ENCODE results near the gene EMID1. TPM values are rescaled to one million over a fixed set of nuclear protein-coding genes. Genes with fewer than 3 reads are reported as not detected.

EMID1 gene
- total RNA-seq, 4 donors from 2014 or later = 0.18 to 1.5 (median 0.50) TPM; not detected in 1

- Histone ChIP-seq H3K9me3 (no peaks in the 10 kb centered on the region), H3K27me3 (no peaks in the 10 kb centered on the region), H3K4me1 (peaks cover 15 to 71% (median 40%) of the 10 kb centered on the region in 3 donors), H3K4me3 (peak overlapping the region; percentile 79 to 97 (median 88)), H3K36me3 (peaks cover 9 to 48% (median 9%) of the 10 kb centered on the region in 3 donors), H3K27ac (peak overlapping the region; percentile 97 to 99 (median 99))
- intact Hi-C loops (cut with DNase I) = no loop called here
- WGBS, 2 donors = 0 to 1% methylated on average over 14 of the region's 51 CpGs
- no peak for DNase-seq
- no peak for TF ChIP-seq CTCF (IDR thresholded peaks at IDR 0.05)
- no peak for TF ChIP-seq POLR2A (IDR thresholded peaks at IDR 0.05)
Observed at GRCh38 chr22:29268511-29269229, 63.0 kb downstream of the EMID1 start.

GRCh38 chr22:29269230-29269604 is 63.5 kb downstream of the EMID1 start:
- WGBS, 2 donors = 1 to 2% methylated on average over 10 to 14 of the region's 14 CpGs
- Histone ChIP-seq H3K36me3 (peaks cover 9 to 48% (median 15%) of the 10 kb centered on the region in 3 donors), H3K27me3 (no peaks in the 10 kb centered on the region), H3K4me1 (peaks cover 15 to 76% (median 43%) of the 10 kb centered on the region in 3 donors), H3K4me3 (peak overlapping the region; percentile 79 to 97 (median 88)), H3K9me3 (no peaks in the 10 kb centered on the region), H3K27ac (peak overlapping the region; percentile 97 to 99 (median 99))
- no peak for DNase-seq
- intact Hi-C loops (cut with DNase I) = no loop called here
- TF ChIP-seq POLR2A (IDR thresholded peaks at IDR 0.05) = no peak
- no peak for TF ChIP-seq CTCF (IDR thresholded peaks at IDR 0.05)

- TF ChIP-seq POLR2A (IDR thresholded peaks at IDR 0.05) (no peak), CTCF (IDR thresholded peaks at IDR 0.05) (no peak)
- 2 to 8% methylated on average over 9 to 13 of the region's 13 CpGs for WGBS, 2 donors
- peaks cover 15 to 83% (median 43%) of the 10 kb centered on the region in 3 donors for H3K4me1 ChIP-seq
- intact Hi-C loops (cut with DNase I) = no loop called here
- H3K4me3 ChIP-seq = peak overlapping the region; percentile 79 to 97 (median 88)
- peaks cover 7 to 48% (median 18%) of the 10 kb centered on the region in 3 donors for H3K36me3 ChIP-seq
- DNase-seq = no peak
- no peaks in the 10 kb centered on the region for H3K27me3 ChIP-seq
- H3K9me3 ChIP-seq = no peaks in the 10 kb centered on the region
- peak overlapping the region; percentile 97 to 99 (median 99) for H3K27ac ChIP-seq
Observed at GRCh38 chr22:29269731-29270474, 64.2 kb downstream of the EMID1 start.

GRCh38 chr22:29270475-29271271 is 65.0 kb downstream of the EMID1 start:
- intact Hi-C loops (cut with DNase I) = no loop called here
- no peak for DNase-seq
- TF ChIP-seq POLR2A (IDR thresholded peaks at IDR 0.05) = no peak
- no peak for TF ChIP-seq CTCF (IDR thresholded peaks at IDR 0.05)
- peak overlapping the region in 3 of 4 donors; percentile 9 to 99 (median 97) for H3K27ac ChIP-seq
- H3K36me3 ChIP-seq = peaks cover 0 to 48% (median 13%) of the 10 kb centered on the region in 3 donors
- H3K9me3 ChIP-seq = no peaks in the 10 kb centered on the region
- 11 to 15% methylated on average over 9 of the region's 9 CpGs for WGBS, 2 donors
- no peaks in the 10 kb centered on the region for H3K27me3 ChIP-seq
- peak overlapping the region; percentile 79 to 97 (median 88) for H3K4me3 ChIP-seq
- peaks cover 15 to 88% (median 47%) of the 10 kb centered on the region in 3 donors for H3K4me1 ChIP-seq
